ENCODE results near the gene ZRANB1.

- TF ChIP-seq EZH2 (IDR thresholded peaks at IDR 0.05; ENCODE audit: insufficient read depth, poor library complexity, severe bottlenecking), result no peak
- no peak for TF ChIP-seq EZH2phosphoT487 (IDR thresholded peaks at IDR 0.05; ENCODE audit: insufficient read depth, low read depth)
Observed at GRCh38 chr10:124957404-124957947, 15.6 kb downstream of the ZRANB1 start.

Data from GM23248 (cell line).